IMR-90 (cell line): ENCODE measurements around the gene LRFN4.

ENCODE experiments used
- BHLHE40 ChIP-seq: fragments of 150-350 bp; IDR thresholded peaks from 2 replicates; pipeline ENCODE4 v1.6.1; 2016; ENCODE audit warnings: mild to moderate bottlenecking, low read depth, low read length
- CEBPB ChIP-seq: IDR thresholded peaks from 2 replicates; pipeline ENCODE4 v1.6.1; 2012; ENCODE audit warnings: low read depth, low read length, improper control_type of control experiment
- CHD1 ChIP-seq: IDR thresholded peaks from 2 replicates; pipeline ENCODE4 v1.6.1; 2012; ENCODE audit warnings: low read depth, low read length, improper control_type of control experiment
- FOS ChIP-seq: fragments of 150-350 bp; IDR thresholded peaks from 2 replicates; pipeline ENCODE4 v1.6.1; 2016; ENCODE audit warnings: low read depth, low read length
- POLR2A ChIP-seq: IDR thresholded peaks from 2 replicates; pipeline ENCODE4 v1.6.1; 2012; ENCODE audit warnings: mild to moderate bottlenecking, low read depth, low read length
- RAD21 ChIP-seq: IDR thresholded peaks from 2 replicates; pipeline ENCODE4 v1.6.1; 2012; ENCODE audit warnings: low read length, improper control_type of control experiment
- RCOR1 ChIP-seq: IDR thresholded peaks from 2 replicates; pipeline ENCODE4 v1.6.1; 2012; ENCODE audit warnings: mild to moderate bottlenecking, low read length, improper control_type of control experiment; ENCODE audit not compliant: insufficient replicate concordance
- RFX5 ChIP-seq: IDR thresholded peaks from 2 replicates; pipeline ENCODE4 v1.8.0; 2012; ENCODE audit warnings: low read depth, mild to moderate bottlenecking, low read length, moderate library complexity
- SMC3 ChIP-seq: fragments of 150-350 bp; IDR thresholded peaks from 2 replicates; pipeline ENCODE4 v1.6.1; 2016; ENCODE audit warnings: low read depth, mild to moderate bottlenecking, antibody characterized with exemption, low read length, moderate library complexity
- TF ChIP-seq, protein P1 (sequence below): conservative IDR thresholded peaks from 2 replicates; pipeline ENCODE4 v1.5.1; 2012; ENCODE audit warnings: mild to moderate bottlenecking, low read depth, low read length, improper control_type of control experiment

DNA sequence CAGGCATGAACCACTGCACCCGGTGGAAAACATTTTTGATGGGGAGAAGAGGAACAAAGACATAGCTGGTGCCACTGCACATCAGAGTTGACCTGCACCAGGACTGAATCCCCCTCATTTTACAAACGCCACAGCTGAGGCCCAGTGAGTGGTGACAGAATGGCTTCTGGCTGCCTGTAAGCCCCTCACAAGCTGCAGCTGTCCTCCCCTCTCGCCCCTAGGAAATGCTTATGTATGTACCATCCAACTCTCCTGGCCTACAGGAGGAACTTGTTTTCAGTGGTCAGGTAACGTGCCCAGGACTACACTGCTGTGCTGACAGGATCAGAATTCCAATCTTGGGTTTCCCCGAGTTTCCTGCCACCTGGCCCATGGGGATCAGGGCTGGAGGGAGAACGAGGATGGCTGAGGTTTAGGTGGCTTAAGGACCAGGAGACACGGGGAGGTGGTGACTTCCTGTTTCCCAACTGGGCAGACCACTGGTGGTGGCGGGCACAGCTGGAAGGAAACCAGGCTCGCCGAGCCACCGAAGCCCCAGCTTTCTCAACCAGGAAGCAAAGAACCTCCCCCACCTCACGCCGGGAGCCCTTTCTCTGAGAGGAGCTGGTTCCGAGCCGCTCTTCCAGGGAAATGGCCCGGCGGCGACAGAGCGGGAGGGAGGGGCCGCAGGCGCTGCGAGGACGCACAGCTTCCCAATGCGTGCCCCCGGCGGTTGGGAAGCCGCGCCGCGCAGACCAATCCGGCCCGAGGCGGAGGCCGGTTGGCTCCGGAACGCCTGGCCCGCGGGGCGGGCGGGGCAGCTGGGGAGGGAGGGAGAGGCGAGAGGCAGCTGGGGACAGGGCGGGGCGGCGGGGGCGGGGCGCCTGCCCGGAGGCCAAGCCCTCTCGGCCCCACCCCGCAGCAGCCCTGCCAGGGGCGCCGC is 1.0 kb upstream of the LRFN4 start:
- TF ChIP-seq, protein P1, sequence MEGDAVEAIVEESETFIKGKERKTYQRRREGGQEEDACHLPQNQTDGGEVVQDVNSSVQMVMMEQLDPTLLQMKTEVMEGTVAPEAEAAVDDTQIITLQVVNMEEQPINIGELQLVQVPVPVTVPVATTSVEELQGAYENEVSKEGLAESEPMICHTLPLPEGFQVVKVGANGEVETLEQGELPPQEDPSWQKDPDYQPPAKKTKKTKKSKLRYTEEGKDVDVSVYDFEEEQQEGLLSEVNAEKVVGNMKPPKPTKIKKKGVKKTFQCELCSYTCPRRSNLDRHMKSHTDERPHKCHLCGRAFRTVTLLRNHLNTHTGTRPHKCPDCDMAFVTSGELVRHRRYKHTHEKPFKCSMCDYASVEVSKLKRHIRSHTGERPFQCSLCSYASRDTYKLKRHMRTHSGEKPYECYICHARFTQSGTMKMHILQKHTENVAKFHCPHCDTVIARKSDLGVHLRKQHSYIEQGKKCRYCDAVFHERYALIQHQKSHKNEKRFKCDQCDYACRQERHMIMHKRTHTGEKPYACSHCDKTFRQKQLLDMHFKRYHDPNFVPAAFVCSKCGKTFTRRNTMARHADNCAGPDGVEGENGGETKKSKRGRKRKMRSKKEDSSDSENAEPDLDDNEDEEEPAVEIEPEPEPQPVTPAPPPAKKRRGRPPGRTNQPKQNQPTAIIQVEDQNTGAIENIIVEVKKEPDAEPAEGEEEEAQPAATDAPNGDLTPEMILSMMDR, result 0 out of 2 replicates have a peak, but pooled peaks have one; percentile 4
- TF ChIP-seq RFX5, result no peak
- TF ChIP-seq CEBPB, result no peak
- TF ChIP-seq POLR2A, result peak; percentile 78
- TF ChIP-seq CHD1, result no peak
- TF ChIP-seq BHLHE40, result no peak
- no peak for TF ChIP-seq RCOR1
- TF ChIP-seq RAD21, result no peak
- no peak for TF ChIP-seq SMC3
- TF ChIP-seq FOS, result no peak
